Measurements from ENCODE around the gene ZDHHC5.
A peak's percentile ranks its signal among the peaks of the same experiment; 100 is the strongest.
"Not testable (repeated sequence)": the region's sequence is repeated elsewhere in the genome, so short reads cannot be mapped to it uniquely, and the experiment has no call there.

Gene ZDHHC5

DNA sequence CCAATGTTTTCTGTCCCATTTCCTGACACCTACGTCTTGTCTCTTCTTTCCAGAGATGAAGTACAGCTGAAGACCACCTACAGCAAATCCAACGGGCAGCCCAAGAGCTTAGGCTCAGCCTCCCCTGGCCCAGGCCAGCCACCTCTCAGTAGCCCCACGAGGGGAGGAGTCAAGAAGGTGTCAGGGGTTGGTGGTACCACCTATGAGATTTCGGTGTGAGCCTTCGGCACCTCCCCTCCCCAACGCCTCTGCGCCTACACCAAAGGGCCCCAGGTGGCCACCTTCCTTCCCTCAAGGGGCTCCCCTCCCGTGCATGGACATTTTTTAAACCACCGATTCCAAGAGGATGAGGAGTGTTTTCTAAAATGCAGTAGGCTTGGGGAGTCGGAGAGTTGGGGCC, 31.9 kb downstream of the ZDHHC5 start:
- Histone ChIP-seq H3K36me3 (ENCODE audit: control insufficient read depth in 2 of 2, insufficient read depth in 2 of 2, low read length in 2 of 2) (peaks cover 62 to 64% of the 10 kb centered on the region in 2 donors), H3K4me1 (ENCODE audit: control insufficient read depth in 2 of 2, insufficient read depth in 2 of 2, low read length in 2 of 2) (no peaks in the 10 kb centered on the region), H3K27ac (ENCODE audit: low read depth in 2 of 2, low read length in 2 of 2) (no peak overlapping the region), H3K9me3 (ENCODE audit: control insufficient read depth in 2 of 2, low read length in 2 of 2) (no peaks in the 10 kb centered on the region), H3K9ac (ENCODE audit: low read depth in 1 of 2, low read length in 2 of 2) (no peak overlapping the region), H3K27me3 (ENCODE audit: control insufficient read depth in 2 of 2, insufficient read depth in 2 of 2, low read length in 2 of 2) (no peaks in the 10 kb centered on the region), H3K4me3 (ENCODE audit: low read length in 2 of 2) (no peak overlapping the region)

DNA sequence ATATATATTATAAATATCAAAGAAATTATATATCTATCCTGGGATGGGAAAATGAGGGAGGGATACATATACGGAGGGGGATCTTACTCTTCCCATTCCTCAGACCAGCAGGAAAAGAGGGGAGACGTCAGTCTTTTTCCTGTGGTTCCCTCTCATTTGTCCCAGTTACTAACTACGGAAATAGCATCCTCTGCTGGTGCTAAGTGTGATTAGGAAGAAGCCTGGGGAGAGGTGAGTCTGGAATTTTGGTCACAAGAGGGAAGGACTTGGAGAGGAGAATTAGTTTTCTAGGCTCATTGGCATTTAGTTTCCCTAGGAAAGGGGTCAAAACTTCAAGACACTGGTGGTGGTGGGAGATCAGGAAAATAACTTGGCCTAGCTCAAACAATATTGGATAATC, 32.5 kb downstream of the ZDHHC5 start:
- H3K9me3 ChIP-seq (ENCODE audit: control insufficient read depth in 2 of 2, low read length in 2 of 2): no peaks in the 10 kb centered on the region
- no peaks in the 10 kb centered on the region for H3K4me1 ChIP-seq (ENCODE audit: control insufficient read depth in 2 of 2, insufficient read depth in 2 of 2, low read length in 2 of 2)
- no peak overlapping the region for H3K9ac ChIP-seq (ENCODE audit: low read depth in 1 of 2, low read length in 2 of 2)
- peaks cover 57 to 62% of the 10 kb centered on the region in 2 donors for H3K36me3 ChIP-seq (ENCODE audit: control insufficient read depth in 2 of 2, insufficient read depth in 2 of 2, low read length in 2 of 2)
- no peaks in the 10 kb centered on the region for H3K27me3 ChIP-seq (ENCODE audit: control insufficient read depth in 2 of 2, insufficient read depth in 2 of 2, low read length in 2 of 2)
- H3K27ac ChIP-seq (ENCODE audit: low read depth in 2 of 2, low read length in 2 of 2): no peak overlapping the region
- H3K4me3 ChIP-seq (ENCODE audit: low read length in 2 of 2): no peak overlapping the region

DNA sequence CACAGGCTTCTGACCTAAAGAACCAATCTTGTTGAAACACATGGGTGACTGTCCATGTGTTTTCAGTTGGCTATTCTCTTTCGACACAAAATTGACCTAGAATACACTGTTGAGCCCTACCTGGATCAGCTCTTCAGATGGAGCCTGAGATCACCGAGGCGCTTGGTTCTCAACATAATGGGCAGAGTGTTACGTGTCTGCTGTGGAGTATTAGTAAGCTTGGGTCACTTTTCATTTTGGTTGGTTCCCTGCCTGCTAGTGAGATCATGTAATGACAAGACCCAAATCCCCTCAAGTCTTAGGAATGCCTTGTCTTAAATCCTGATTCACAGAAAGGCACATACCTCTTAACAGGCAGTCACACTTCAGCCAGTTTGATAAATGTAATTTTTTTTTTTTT, 35.4 kb downstream of the ZDHHC5 start:
- no peak overlapping the region for H3K9ac ChIP-seq (ENCODE audit: low read depth in 1 of 2, low read length in 2 of 2)
- no peaks in the 10 kb centered on the region for H3K4me1 ChIP-seq (ENCODE audit: control insufficient read depth in 2 of 2, insufficient read depth in 2 of 2, low read length in 2 of 2)
- peaks cover 39 to 46% of the 10 kb centered on the region in 2 donors for H3K36me3 ChIP-seq (ENCODE audit: control insufficient read depth in 2 of 2, insufficient read depth in 2 of 2, low read length in 2 of 2)
- no peaks in the 10 kb centered on the region for H3K9me3 ChIP-seq (ENCODE audit: control insufficient read depth in 2 of 2, low read length in 2 of 2)
- H3K27ac ChIP-seq (ENCODE audit: low read depth in 2 of 2, low read length in 2 of 2): no peak overlapping the region
- no peaks in the 10 kb centered on the region for H3K27me3 ChIP-seq (ENCODE audit: control insufficient read depth in 2 of 2, insufficient read depth in 2 of 2, low read length in 2 of 2)
- no peak overlapping the region for H3K4me3 ChIP-seq (ENCODE audit: low read length in 2 of 2)

DNA sequence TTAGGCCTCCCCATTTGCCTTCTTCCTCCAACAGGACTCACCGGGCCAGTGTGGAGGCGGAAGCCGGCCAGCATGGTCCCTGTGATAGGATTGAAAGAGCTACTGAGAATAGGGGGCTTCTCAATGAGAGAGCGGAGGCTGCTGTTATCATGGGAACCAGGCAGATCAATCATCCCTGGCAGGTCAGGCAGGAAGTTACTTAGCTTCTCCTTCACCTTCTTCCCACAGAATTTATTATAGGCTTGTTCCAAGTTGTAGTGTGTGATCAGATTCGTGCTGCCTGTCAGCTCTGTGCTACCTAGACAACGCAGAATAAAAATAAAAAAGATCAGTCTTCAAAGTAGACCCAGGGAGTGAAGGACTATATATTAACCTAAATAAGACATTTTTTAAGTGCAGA, 37.0 kb downstream of the ZDHHC5 start:
- H3K9ac ChIP-seq (ENCODE audit: low read depth in 1 of 2, low read length in 2 of 2): no peak overlapping the region
- no peaks in the 10 kb centered on the region for H3K27me3 ChIP-seq (ENCODE audit: control insufficient read depth in 2 of 2, insufficient read depth in 2 of 2, low read length in 2 of 2)
- H3K4me1 ChIP-seq (ENCODE audit: control insufficient read depth in 2 of 2, insufficient read depth in 2 of 2, low read length in 2 of 2): peaks cover 0 to 2% of the 10 kb centered on the region in 2 donors
- H3K36me3 ChIP-seq (ENCODE audit: control insufficient read depth in 2 of 2, insufficient read depth in 2 of 2, low read length in 2 of 2): peaks cover 23 to 32% of the 10 kb centered on the region in 2 donors
- no peak overlapping the region for H3K4me3 ChIP-seq (ENCODE audit: low read length in 2 of 2)
- no peaks in the 10 kb centered on the region for H3K9me3 ChIP-seq (ENCODE audit: control insufficient read depth in 2 of 2, low read length in 2 of 2)
- no peak overlapping the region for H3K27ac ChIP-seq (ENCODE audit: low read depth in 2 of 2, low read length in 2 of 2)

DNA sequence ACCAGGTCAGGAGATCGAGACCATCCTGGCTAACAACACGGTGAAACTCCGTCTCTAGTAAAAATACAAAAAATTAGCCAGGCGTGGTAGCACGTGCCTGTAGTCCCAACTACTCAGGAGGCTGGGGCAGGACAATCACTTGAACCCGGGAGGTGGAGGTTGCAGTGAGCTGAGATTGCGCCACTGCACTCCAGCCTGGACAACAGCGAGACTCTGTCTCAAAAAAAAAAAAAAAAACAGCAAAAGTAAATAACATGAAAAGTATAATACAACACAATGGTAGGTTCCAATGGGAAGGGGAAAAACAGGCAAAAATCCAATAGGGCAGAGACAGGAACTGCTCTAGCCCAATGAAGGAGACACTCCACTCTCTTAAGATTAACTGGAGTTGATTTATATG, 37.5 kb downstream of the ZDHHC5 start:
- not testable (repeated sequence) for H3K9me3 ChIP-seq (ENCODE audit: control insufficient read depth in 2 of 2, low read length in 2 of 2); H3K27me3 ChIP-seq (ENCODE audit: control insufficient read depth in 2 of 2, insufficient read depth in 2 of 2, low read length in 2 of 2); H3K27ac ChIP-seq (ENCODE audit: low read depth in 2 of 2, low read length in 2 of 2); H3K4me3 ChIP-seq (ENCODE audit: low read length in 2 of 2); H3K9ac ChIP-seq (ENCODE audit: low read depth in 1 of 2, low read length in 2 of 2); H3K4me1 ChIP-seq (ENCODE audit: control insufficient read depth in 2 of 2, insufficient read depth in 2 of 2, low read length in 2 of 2)
- H3K36me3 ChIP-seq (ENCODE audit: control insufficient read depth in 2 of 2, insufficient read depth in 2 of 2, low read length in 2 of 2): peaks cover 20 to 27% of the 10 kb centered on the region in 2 donors

DNA sequence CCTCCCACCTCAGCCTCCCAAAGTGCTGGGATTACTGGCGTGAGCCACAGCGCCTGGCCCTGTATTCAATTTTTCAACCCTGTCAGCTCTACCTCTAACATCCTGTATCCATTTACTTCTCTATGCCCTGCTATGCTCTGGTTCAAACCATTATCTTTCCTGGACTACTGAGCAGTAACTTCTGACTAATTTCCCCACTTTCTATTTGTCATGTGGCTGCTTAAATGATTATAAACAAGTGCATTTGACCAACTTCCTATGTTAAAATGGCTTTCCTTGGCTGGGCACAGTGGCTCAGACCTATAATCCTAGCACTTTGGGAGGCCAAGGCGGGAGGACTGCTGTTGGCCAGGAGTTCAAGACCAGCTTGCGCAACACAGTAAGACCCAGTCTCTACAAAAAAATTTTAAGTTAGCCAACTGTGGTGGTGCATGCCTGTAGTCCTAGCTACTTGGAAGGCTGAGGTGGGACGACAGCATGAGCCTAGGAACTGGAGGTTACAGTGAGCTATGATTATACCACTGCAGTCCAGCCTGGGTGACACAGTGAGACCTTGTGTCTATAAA, 42.0 kb downstream of the ZDHHC5 start:
- Histone ChIP-seq H3K27me3 (ENCODE audit: control insufficient read depth in 2 of 2, insufficient read depth in 2 of 2, low read length in 2 of 2) (no peaks in the 10 kb centered on the region), H3K4me1 (ENCODE audit: control insufficient read depth in 2 of 2, insufficient read depth in 2 of 2, low read length in 2 of 2) (peaks cover 17 to 32% of the 10 kb centered on the region in 2 donors), H3K36me3 (ENCODE audit: control insufficient read depth in 2 of 2, insufficient read depth in 2 of 2, low read length in 2 of 2) (peaks cover 0 to 6% of the 10 kb centered on the region in 2 donors), H3K27ac (ENCODE audit: low read depth in 2 of 2, low read length in 2 of 2) (no peak overlapping the region), H3K9me3 (ENCODE audit: control insufficient read depth in 2 of 2, low read length in 2 of 2) (no peaks in the 10 kb centered on the region), H3K4me3 (ENCODE audit: low read length in 2 of 2) (no peak overlapping the region), H3K9ac (ENCODE audit: low read depth in 1 of 2, low read length in 2 of 2) (no peak overlapping the region)

DNA sequence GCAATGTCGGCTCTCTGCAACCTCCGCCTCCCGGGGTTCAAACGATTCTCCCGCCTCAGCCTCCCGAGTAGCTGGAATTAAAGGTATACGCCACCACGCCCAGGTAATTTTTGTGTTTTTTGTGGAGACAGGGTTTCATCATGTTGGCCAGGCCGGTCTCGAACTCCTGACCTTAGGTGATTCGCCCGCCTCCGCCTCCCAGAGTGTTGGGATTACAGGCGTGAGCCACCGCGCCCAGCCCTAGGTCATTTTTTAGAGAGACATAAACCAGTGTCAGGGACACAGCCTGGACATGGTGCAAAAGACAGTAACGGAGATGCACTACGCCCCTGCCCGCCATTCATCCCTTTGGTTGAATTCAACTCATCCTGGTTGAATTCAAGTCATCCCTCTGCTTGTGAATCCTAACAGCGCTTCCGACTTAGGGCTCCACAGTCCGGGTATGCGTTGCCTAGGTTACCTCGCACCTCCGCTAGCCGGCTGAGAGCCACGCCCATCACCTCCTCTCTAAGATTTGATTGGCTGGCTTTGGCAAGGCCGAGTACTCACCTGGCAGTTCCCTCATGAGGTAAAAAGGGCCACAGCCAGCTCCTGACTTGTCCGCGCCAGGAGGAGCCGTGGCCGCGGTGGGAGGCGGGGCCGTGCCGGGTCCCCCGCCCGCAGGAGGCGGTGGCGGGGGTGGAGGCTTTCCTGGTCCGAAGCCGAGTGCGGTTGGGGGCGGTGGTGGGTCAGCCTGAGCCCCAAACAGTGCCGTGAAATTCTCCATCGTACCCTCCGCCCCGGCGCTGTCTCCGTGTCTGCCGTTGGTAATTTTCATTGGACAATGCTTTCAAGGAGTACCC, 43.7 kb downstream of the ZDHHC5 start, which contains the start of gene MED19:
Gene MED19 (minus strand): TSS at position 802 of the 842 bp plus-strand sequence. CDS start 36 bp downstream, at position 766.
- Histone ChIP-seq H3K4me3 (ENCODE audit: low read length in 2 of 2) (peak within 1 kb of the TSS; percentile 89 to 94), H3K36me3 (ENCODE audit: control insufficient read depth in 2 of 2, insufficient read depth in 2 of 2, low read length in 2 of 2) (peaks cover 0 to 2% of the 10 kb centered on the region in 2 donors), H3K9me3 (ENCODE audit: control insufficient read depth in 2 of 2, low read length in 2 of 2) (no peaks in the 10 kb centered on the region), H3K27me3 (ENCODE audit: control insufficient read depth in 2 of 2, insufficient read depth in 2 of 2, low read length in 2 of 2) (no peaks in the 10 kb centered on the region), H3K4me1 (ENCODE audit: control insufficient read depth in 2 of 2, insufficient read depth in 2 of 2, low read length in 2 of 2) (peaks cover 17 to 32% of the 10 kb centered on the region in 2 donors), H3K27ac (ENCODE audit: low read depth in 2 of 2, low read length in 2 of 2) (peak within 1 kb of the TSS; percentile 91 to 97), H3K9ac (ENCODE audit: low read depth in 1 of 2, low read length in 2 of 2) (peak within 1 kb of the TSS; percentile 81 to 95)

DNA sequence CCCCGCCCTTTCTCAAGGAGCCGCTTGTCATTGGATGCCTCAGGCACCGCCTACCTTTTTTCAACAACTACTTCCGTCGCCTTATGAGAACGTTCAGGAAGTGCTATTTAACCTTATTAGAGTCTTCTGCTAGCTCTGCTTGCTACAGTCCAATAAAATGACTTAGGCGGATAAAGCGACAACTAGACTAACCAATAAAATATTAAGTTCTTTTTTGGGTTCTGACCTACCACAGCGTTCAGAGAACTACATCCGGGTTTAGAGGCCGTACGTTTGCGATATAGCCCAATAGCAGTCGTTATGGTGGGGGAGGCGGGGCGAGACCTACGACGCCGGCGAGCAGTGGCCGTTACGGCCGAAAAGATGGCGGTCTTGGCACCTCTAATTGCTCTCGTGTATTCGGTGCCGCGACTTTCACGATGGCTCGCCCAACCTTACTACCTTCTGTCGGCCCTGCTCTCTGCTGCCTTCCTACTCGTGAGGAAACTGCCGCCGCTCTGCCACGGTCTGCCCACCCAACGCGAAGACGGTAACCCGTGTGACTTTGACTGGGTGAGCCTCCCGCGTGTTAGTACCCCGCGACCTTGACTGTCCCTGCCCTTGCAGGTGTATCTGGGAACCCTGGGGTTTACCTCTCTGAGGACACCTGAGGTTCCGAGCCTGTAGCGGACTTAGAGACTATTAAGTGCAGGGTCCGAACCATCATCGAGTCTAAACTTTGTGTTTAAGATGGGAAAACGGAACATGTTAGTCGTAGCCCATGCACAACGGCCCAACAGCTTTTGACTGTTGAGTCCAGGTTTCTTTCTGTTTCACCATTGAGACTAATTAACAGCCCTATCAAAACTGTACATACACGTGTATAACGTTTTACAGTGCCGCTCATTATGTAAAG, 44.6 kb downstream of the ZDHHC5 start, which contains the start of gene TMX2:
Gene TMX2 (plus strand): TSS at position 338 of the 895 bp plus-strand sequence. CDS start 26 bp downstream, at position 364.
- Histone ChIP-seq H3K9ac (ENCODE audit: low read depth in 1 of 2, low read length in 2 of 2) (peak within 1 kb of the TSS; percentile 81 to 95), H3K36me3 (ENCODE audit: control insufficient read depth in 2 of 2, insufficient read depth in 2 of 2, low read length in 2 of 2) (peaks cover 0 to 2% of the 10 kb centered on the region in 2 donors), H3K4me3 (ENCODE audit: low read length in 2 of 2) (peak within 1 kb of the TSS; percentile 89 to 94), H3K27ac (ENCODE audit: low read depth in 2 of 2, low read length in 2 of 2) (peak within 1 kb of the TSS; percentile 91 to 97), H3K9me3 (ENCODE audit: control insufficient read depth in 2 of 2, low read length in 2 of 2) (no peaks in the 10 kb centered on the region), H3K27me3 (ENCODE audit: control insufficient read depth in 2 of 2, insufficient read depth in 2 of 2, low read length in 2 of 2) (no peaks in the 10 kb centered on the region), H3K4me1 (ENCODE audit: control insufficient read depth in 2 of 2, insufficient read depth in 2 of 2, low read length in 2 of 2) (peaks cover 17 to 32% of the 10 kb centered on the region in 2 donors)

DNA sequence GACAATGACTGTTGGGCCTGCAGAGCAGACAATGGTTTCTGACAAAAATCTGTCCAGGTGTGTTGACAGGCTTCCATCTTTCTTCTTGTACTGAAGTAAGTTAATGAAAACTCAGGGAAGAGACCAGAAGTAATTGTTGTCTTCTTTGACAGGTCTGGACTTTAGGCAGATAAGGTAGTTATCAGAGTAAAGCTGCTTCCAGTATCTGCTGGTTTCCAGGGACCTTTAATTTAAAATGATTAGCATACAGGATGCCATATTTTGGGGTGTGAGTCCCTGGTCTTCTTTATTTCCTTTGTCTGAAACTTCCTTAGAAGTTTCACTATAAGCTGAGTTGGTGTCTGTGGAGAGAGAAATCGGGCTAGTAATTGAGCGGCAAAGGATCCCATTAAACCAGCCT, 45.9 kb downstream of the ZDHHC5 start:
- Histone ChIP-seq H3K36me3 (ENCODE audit: control insufficient read depth in 2 of 2, insufficient read depth in 2 of 2, low read length in 2 of 2) (peaks cover 0 to 8% of the 10 kb centered on the region in 2 donors), H3K9ac (ENCODE audit: low read depth in 1 of 2, low read length in 2 of 2) (no peak overlapping the region), H3K27me3 (ENCODE audit: control insufficient read depth in 2 of 2, insufficient read depth in 2 of 2, low read length in 2 of 2) (no peaks in the 10 kb centered on the region), H3K4me1 (ENCODE audit: control insufficient read depth in 2 of 2, insufficient read depth in 2 of 2, low read length in 2 of 2) (peaks cover 17 to 32% of the 10 kb centered on the region in 2 donors), H3K9me3 (ENCODE audit: control insufficient read depth in 2 of 2, low read length in 2 of 2) (no peaks in the 10 kb centered on the region), H3K27ac (ENCODE audit: low read depth in 2 of 2, low read length in 2 of 2) (no peak overlapping the region), H3K4me3 (ENCODE audit: low read length in 2 of 2) (peak overlapping the region; percentile 77 to 94)

All from mucosa of rectum (tissue), 2 donors.